ENCODE measurements around the gene ERVH48-1. TPM values are rescaled to one million over a fixed set of nuclear protein-coding genes. Genes with fewer than 3 reads are reported as not detected.
"Not testable (repeated sequence)": the region's sequence is repeated elsewhere in the genome, so short reads cannot be mapped to it uniquely, and the experiment has no call there.

ERVH48-1 gene
- total RNA-seq, 1 experiment from 2014 or later: 14.7 TPM

DNA sequence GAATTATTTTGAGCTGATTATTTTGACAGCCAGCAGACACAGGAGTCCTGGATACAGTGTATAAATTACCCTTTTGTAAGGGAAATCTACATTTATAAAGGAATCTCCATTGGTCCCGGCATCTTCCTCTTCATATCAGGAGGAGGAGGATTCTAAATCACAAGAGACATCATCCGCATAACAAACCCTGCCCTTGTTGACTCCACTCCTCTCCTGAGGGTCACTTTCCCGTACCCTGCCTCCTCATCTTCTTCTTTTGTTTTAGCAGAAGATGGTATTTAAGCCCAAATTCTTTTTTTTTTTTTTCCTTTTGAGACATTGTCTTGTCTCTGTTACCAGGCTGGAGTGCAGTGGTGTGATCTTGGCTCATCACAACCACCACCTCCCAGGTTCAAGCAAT lies 34.3 kb upstream of the ERVH48-1 start:
- H3K4me3 Mint-ChIP-seq: no peak overlapping the region
- ATAC-seq: peak; percentile 68
- POLR2A ChIA-PET: interaction anchor here (1.4 to 2.1 kb wide), 2 partner anchors 14 to 26 kb away, joined by 9 read pairs; no protein-coding TSS in a partner anchor

DNA sequence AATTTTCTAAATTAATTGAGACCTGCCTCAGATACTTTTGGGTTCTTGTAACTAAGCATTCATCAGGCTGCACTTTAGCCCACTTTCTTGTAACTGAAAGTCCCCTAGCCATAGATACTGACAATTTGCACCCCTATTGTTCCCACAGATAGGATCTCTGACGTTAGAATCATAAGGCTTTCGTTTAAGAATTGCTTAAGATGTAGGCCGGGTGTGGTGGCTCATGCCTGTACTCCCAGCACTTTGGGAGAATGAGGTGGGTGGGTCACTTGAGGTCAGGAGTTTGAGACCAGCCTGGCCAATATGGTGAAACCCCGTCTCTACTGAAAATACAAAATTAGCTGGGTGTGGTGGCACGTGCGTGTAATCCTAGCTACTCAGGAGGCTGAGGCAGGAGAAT lies 32.7 kb upstream of the ERVH48-1 start:
- H3K27me3 Mint-ChIP-seq (ENCODE audit: low read depth); H3K9me3 Mint-ChIP-seq; H3K4me3 Mint-ChIP-seq; H3K36me3 Mint-ChIP-seq; ATAC-seq; DNase-seq (ENCODE audit: low spot score); CTCF ChIA-PET: not testable (repeated sequence)
- peak overlapping the region; percentile 99 for H3K27ac Mint-ChIP-seq
- H3K4me1 Mint-ChIP-seq: peaks cover 73% of the 10 kb centered on the region
- POLR2A ChIA-PET: interaction anchor here (1.0 to 2.1 kb wide), 3 partner anchors 15 to 24 kb away, joined by 3 to 9 read pairs (median 9); no protein-coding TSS in a partner anchor

More for the DNA sequence above, 34.3 kb upstream of the ERVH48-1 start:
- H3K36me3 Mint-ChIP-seq: no peaks in the 10 kb centered on the region
- TF ChIP-seq, protein P1, sequence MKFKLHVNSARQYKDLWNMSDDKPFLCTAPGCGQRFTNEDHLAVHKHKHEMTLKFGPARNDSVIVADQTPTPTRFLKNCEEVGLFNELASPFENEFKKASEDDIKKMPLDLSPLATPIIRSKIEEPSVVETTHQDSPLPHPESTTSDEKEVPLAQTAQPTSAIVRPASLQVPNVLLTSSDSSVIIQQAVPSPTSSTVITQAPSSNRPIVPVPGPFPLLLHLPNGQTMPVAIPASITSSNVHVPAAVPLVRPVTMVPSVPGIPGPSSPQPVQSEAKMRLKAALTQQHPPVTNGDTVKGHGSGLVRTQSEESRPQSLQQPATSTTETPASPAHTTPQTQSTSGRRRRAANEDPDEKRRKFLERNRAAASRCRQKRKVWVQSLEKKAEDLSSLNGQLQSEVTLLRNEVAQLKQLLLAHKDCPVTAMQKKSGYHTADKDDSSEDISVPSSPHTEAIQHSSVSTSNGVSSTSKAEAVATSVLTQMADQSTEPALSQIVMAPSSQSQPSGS (CRISPR knock-in tag; IDR thresholded peaks at IDR 0.05; ENCODE audit: borderline replicate concordance, low read depth): no peak
- TF ChIP-seq GRHL2 (CRISPR knock-in tag; IDR thresholded peaks at IDR 0.05; ENCODE audit: insufficient replicate concordance, severe bottlenecking) (no peak), FOXK1 (CRISPR knock-in tag; IDR thresholded peaks at IDR 0.05) (peak; percentile 61; the same call in 1 of the 2 replicates), FOXJ3 (CRISPR knock-in tag; IDR thresholded peaks at IDR 0.05; ENCODE audit: borderline replicate concordance) (0 out of 2 replicates have a peak, but pooled peaks have one; percentile 20), TEAD4 (CRISPR knock-in tag; IDR thresholded peaks at IDR 0.05) (no peak), HMGA2 (CRISPR knock-in tag; IDR thresholded peaks at IDR 0.05) (no peak), TEAD1 (CRISPR knock-in tag; IDR thresholded peaks at IDR 0.05) (peak; percentile 42; the same call in 1 of the 2 replicates), ETV6 (CRISPR knock-in tag; IDR thresholded peaks at IDR 0.05) (0 out of 2 replicates have a peak, but pooled peaks have one; percentile 36), NR3C1 (CRISPR knock-in tag; conservative IDR thresholded peaks at IDR 0.05; ENCODE audit: low read depth) (no peak)
- TF ChIP-seq, protein P2, sequence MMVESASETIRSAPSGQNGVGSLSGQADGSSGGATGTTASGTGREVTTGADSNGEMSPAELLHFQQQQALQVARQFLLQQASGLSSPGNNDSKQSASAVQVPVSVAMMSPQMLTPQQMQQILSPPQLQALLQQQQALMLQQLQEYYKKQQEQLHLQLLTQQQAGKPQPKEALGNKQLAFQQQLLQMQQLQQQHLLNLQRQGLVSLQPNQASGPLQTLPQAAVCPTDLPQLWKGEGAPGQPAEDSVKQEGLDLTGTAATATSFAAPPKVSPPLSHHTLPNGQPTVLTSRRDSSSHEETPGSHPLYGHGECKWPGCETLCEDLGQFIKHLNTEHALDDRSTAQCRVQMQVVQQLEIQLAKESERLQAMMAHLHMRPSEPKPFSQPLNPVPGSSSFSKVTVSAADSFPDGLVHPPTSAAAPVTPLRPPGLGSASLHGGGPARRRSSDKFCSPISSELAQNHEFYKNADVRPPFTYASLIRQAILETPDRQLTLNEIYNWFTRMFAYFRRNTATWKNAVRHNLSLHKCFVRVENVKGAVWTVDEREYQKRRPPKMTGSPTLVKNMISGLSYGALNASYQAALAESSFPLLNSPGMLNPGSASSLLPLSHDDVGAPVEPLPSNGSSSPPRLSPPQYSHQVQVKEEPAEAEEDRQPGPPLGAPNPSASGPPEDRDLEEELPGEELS (CRISPR knock-in tag; IDR thresholded peaks at IDR 0.05): peak; percentile 77; the same call in 1 of the 2 replicates
- TF ChIP-seq, protein P3, sequence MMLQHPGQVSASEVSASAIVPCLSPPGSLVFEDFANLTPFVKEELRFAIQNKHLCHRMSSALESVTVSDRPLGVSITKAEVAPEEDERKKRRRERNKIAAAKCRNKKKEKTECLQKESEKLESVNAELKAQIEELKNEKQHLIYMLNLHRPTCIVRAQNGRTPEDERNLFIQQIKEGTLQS (CRISPR knock-in tag; conservative IDR thresholded peaks at IDR 0.05): no peak
- TF ChIP-seq, protein P4, sequence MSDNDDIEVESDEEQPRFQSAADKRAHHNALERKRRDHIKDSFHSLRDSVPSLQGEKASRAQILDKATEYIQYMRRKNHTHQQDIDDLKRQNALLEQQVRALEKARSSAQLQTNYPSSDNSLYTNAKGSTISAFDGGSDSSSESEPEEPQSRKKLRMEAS (CRISPR knock-in tag; IDR thresholded peaks at IDR 0.05): peak; percentile 41; the same call in 1 of the 2 replicates
- TF ChIP-seq, protein P5, sequence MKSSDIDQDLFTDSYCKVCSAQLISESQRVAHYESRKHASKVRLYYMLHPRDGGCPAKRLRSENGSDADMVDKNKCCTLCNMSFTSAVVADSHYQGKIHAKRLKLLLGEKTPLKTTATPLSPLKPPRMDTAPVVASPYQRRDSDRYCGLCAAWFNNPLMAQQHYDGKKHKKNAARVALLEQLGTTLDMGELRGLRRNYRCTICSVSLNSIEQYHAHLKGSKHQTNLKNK (CRISPR knock-in tag; IDR thresholded peaks at IDR 0.05): no peak
- TF ChIP-seq, protein P6, sequence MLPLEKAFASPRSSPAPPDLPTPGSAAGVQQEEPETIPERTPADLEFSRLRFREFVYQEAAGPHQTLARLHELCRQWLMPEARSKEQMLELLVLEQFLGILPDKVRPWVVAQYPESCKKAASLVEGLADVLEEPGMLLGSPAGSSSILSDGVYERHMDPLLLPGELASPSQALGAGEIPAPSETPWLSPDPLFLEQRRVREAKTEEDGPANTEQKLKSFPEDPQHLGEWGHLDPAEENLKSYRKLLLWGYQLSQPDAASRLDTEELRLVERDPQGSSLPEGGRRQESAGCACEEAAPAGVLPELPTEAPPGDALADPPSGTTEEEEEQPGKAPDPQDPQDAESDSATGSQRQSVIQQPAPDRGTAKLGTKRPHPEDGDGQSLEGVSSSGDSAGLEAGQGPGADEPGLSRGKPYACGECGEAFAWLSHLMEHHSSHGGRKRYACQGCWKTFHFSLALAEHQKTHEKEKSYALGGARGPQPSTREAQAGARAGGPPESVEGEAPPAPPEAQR (CRISPR knock-in tag; IDR thresholded peaks at IDR 0.05): no peak
- peaks cover 70% of the 10 kb centered on the region for H3K4me1 Mint-ChIP-seq
- no peaks in the 10 kb centered on the region for H3K27me3 Mint-ChIP-seq (ENCODE audit: low read depth)
- no peak for DNase-seq (ENCODE audit: low spot score)
- CTCF ChIA-PET: interaction anchor here (1.3 kb wide), 1 partner anchor 9 kb away, joined by 4 read pairs; no protein-coding TSS in a partner anchor
- H3K27ac Mint-ChIP-seq: peak overlapping the region; percentile 100
- peaks cover 3% of the 10 kb centered on the region; the same call in 1 of the 2 replicates for H3K9me3 Mint-ChIP-seq

Data from WTC11 (cell line).